Panc1 (cell line): Measurements from ENCODE around the gene PREP.

ENCODE experiments used
- CTCF ChIP-seq: fragments of 450-650 bp; IDR thresholded peaks from 2 replicates; pipeline ENCODE4 v1.5.1; 2017; ENCODE audit warnings: mild to moderate bottlenecking
- POLR2AphosphoS5 ChIP-seq: IDR thresholded peaks from 2 replicates; pipeline ENCODE4 v1.6.1; 2012; ENCODE audit warnings: mild to moderate bottlenecking, low read depth, low read length, moderate library complexity
- REST ChIP-seq, 2 experiments: IDR thresholded peaks; 2 replicates each; pipeline ENCODE4 v1.6.1; 2011 to 2012; ENCODE audit warnings: low read depth in 2 of 2, control low read depth in 1 of 2, low read length in 1 of 2, mild to moderate bottlenecking in 1 of 2, moderate library complexity in 1 of 2; ENCODE audit not compliant: insufficient read depth in 1 of 2
- SIN3A ChIP-seq: IDR thresholded peaks from 2 replicates; pipeline ENCODE4 v1.6.1; 2012; ENCODE audit warnings: low read depth, mild to moderate bottlenecking, low read length, moderate library complexity, borderline replicate concordance; ENCODE audit not compliant: insufficient read depth
- TCF7L2 ChIP-seq: IDR thresholded peaks from 2 replicates; pipeline ENCODE4 v1.6.1; 2011; ENCODE audit warnings: mild to moderate bottlenecking, low read depth, low read length, inconsistent platforms

GRCh38 chr6:105321728-105322127, 81.2 kb downstream of the PREP start:
- TF ChIP-seq CTCF, result no peak
- no peak for TF ChIP-seq POLR2AphosphoS5
- TF ChIP-seq SIN3A, result no peak
- TF ChIP-seq TCF7L2, result no peak
- TF ChIP-seq REST (IDR thresholded peaks at IDR 0.05; ENCODE audit: insufficient read depth in 1 of 2, low read depth in 2 of 2, low read length in 1 of 2), result no peak
